Activated CD8-positive, alpha-beta T cell treated with anti-CD3 and anti-CD28 coated beads for 36 hours (primary cell): Measurements from ENCODE around the gene USPL1. TPM values are rescaled to one million over a fixed set of nuclear protein-coding genes. Genes with fewer than 3 reads are reported as not detected.

Experiments
- ATAC-seq: fragments of 200-7000 bp; cut with Tn5 transposase; one replicate; pipeline ENCODE4 v1.10.0; 2021; ENCODE audit warnings: mild to moderate bottlenecking, moderate library complexity
- CTCF ChIA-PET: fragments of 350-600 bp; sonication (Branson Sonifier 250); formaldehyde crosslinking; loops from one replicate; lab custom pipeline; 2021; ENCODE audit warnings: antibody characterized with exemption; lab: Charles Lee
- POLR2A ChIA-PET: fragments of 350-600 bp; sonication (Branson Sonifier 250); formaldehyde crosslinking; loops from one replicate; lab custom pipeline; 2021; ENCODE audit warnings: antibody characterized with exemption; lab: Charles Lee
- DNase-seq: peaks from one replicate; pipeline ENCODE4 v3.0.0-alpha.2; 2020
- H3K27ac Mint-ChIP-seq: one replicate; pipeline ENCODE4 v1.8.0; 2021; ENCODE audit warnings: mild to moderate bottlenecking, mixed read lengths
- H3K27me3 Mint-ChIP-seq: one replicate; pipeline ENCODE4 v1.8.0; 2021; ENCODE audit warnings: mixed read lengths
- H3K36me3 Mint-ChIP-seq: one replicate; pipeline ENCODE4 v1.8.0; 2021; ENCODE audit warnings: low read depth, mixed read lengths
- H3K4me1 Mint-ChIP-seq: one replicate; pipeline ENCODE4 v1.8.0; 2021; ENCODE audit warnings: low read depth, mixed read lengths
- H3K4me3 Mint-ChIP-seq: one replicate; pipeline ENCODE4 v1.8.0; 2021; ENCODE audit warnings: mild to moderate bottlenecking, moderate library complexity, mixed read lengths
- H3K9me3 Mint-ChIP-seq: one replicate; pipeline ENCODE4 v1.8.0; 2021; ENCODE audit warnings: mixed read lengths
- CTCF ChIP-seq: fragments of 200-600 bp; IDR thresholded peaks from one replicate; pipeline ENCODE4 v1.8.0; 2022; ENCODE audit warnings: antibody characterized with exemption, mild to moderate bottlenecking
- intact Hi-C: fragments of 100-400 bp; cut with micrococcal nuclease; formaldehyde crosslinking; loops from one replicate; pipeline ENCODE4 v1.10.0; 2022
- total RNA-seq, 2 experiments: library from RNA; stranded (reverse); gene quantifications; one replicate each; pipeline ENCODE4 v1.2.3, GENCODE V29; 2021

Gene USPL1
- total RNA-seq, 2 experiments from 2014 or later, result 12.4 to 13.0 TPM

- CTCF ChIA-PET, result interaction anchor here (0.7 to 2.1 kb wide), 5 partner anchors 8 to 257 kb away, joined by 3 to 6 read pairs (median 4); partner anchors contain the start of gene USPL1
- POLR2A ChIA-PET, result interaction anchor here (0.6 to 1.6 kb wide), 3 partner anchors 8 to 265 kb away, joined by 3 to 9 read pairs (median 3); no protein-coding TSS in a partner anchor
- Mint-ChIP-seq H3K27me3 (no peaks in the 10 kb centered on the region), H3K4me3 (no peak overlapping the region), H3K9me3 (no peaks in the 10 kb centered on the region), H3K36me3 (peaks cover 6% of the 10 kb centered on the region), H3K4me1 (peaks cover 23% of the 10 kb centered on the region), H3K27ac (peak overlapping the region; percentile 18)
- no peak for DNase-seq
- no peak for TF ChIP-seq CTCF
- intact Hi-C loops, result no loop called here
- ATAC-seq, result no peak
Observed at GRCh38 chr13:30608364-30608763, 9.4 kb upstream of the USPL1 start.

GRCh38 chr13:30610311-30610710 is 7.4 kb upstream of the USPL1 start:
- Mint-ChIP-seq H3K4me1 (peaks cover 36% of the 10 kb centered on the region), H3K9me3 (no peaks in the 10 kb centered on the region), H3K4me3 (no peak overlapping the region), H3K36me3 (peaks cover 13% of the 10 kb centered on the region), H3K27ac (no peak overlapping the region), H3K27me3 (no peaks in the 10 kb centered on the region)
- ATAC-seq, result no peak
- DNase-seq, result no peak
- no peak for TF ChIP-seq CTCF
- ChIA-PET CTCF (interaction anchor here (1.0 kb wide), 1 partner anchor 129 kb away, joined by 3 read pairs; no protein-coding TSS in a partner anchor), POLR2A (interaction anchor here (0.7 kb wide), 1 partner anchor 37 kb away, joined by 3 read pairs; no protein-coding TSS in a partner anchor)
- intact Hi-C loops, result loop anchor here (10.0 kb wide), 1 partner anchor 134 kb away; no protein-coding TSS in a partner anchor

GRCh38 chr13:30615481-30615865 is 2.2 kb upstream of the USPL1 start:
- peaks cover 9% of the 10 kb centered on the region for H3K36me3 Mint-ChIP-seq
- no peak overlapping the region for H3K27ac Mint-ChIP-seq
- CTCF ChIA-PET, result interaction anchor here (1.0 to 1.2 kb wide), 3 partner anchors 10 to 483 kb away, joined by 3 read pairs; no protein-coding TSS in a partner anchor
- H3K4me1 Mint-ChIP-seq, result peaks cover 14% of the 10 kb centered on the region
- no peak overlapping the region for H3K4me3 Mint-ChIP-seq
- POLR2A ChIA-PET, result interaction anchor here (0.7 to 4.3 kb wide), 5 partner anchors 60 to 244 kb away, joined by 3 to 49 read pairs (median 4); partner anchors contain the start of gene HMGB1
- no peak for TF ChIP-seq CTCF
- no peaks in the 10 kb centered on the region for H3K9me3 Mint-ChIP-seq
- ATAC-seq (no peak), DNase-seq (no peak)
- no peaks in the 10 kb centered on the region for H3K27me3 Mint-ChIP-seq
- intact Hi-C loops, result loop anchor here (5.0 to 10.0 kb wide), 2 partner anchors 129 to 148 kb away; partner anchors contain the start of gene HMGB1

- TF ChIP-seq CTCF, result no peak
- H3K9me3 Mint-ChIP-seq, result no peaks in the 10 kb centered on the region
- POLR2A ChIA-PET, result interaction anchor here (0.6 to 4.3 kb wide), 12 partner anchors 8 to 309 kb away, joined by 3 to 49 read pairs (median 4); partner anchors contain the start of genes HMGB1 and KATNAL1
Observed at GRCh38 chr13:30615866-30616541, 1.7 kb upstream of the USPL1 start.

More at GRCh38 chr13:30615866-30616541, 1.7 kb upstream of the USPL1 start:
- H3K36me3 Mint-ChIP-seq, result peaks cover 10% of the 10 kb centered on the region
- DNase-seq (no peak), ATAC-seq (no peak)
- H3K4me3 Mint-ChIP-seq, result no peak overlapping the region
- intact Hi-C loops, result loop anchor here (2.0 to 10.0 kb wide), 3 partner anchors 129 to 187 kb away; partner anchors contain the start of gene HMGB1
- no peaks in the 10 kb centered on the region for H3K27me3 Mint-ChIP-seq
- CTCF ChIA-PET, result interaction anchor here (0.7 to 1.9 kb wide), 7 partner anchors 8 to 504 kb away, joined by 3 to 6 read pairs (median 3); no protein-coding TSS in a partner anchor
- no peak overlapping the region for H3K27ac Mint-ChIP-seq
- peaks cover 15% of the 10 kb centered on the region for H3K4me1 Mint-ChIP-seq
